ENCODE measurements around the gene ATP10A.

The ATP10A gene

DNA sequence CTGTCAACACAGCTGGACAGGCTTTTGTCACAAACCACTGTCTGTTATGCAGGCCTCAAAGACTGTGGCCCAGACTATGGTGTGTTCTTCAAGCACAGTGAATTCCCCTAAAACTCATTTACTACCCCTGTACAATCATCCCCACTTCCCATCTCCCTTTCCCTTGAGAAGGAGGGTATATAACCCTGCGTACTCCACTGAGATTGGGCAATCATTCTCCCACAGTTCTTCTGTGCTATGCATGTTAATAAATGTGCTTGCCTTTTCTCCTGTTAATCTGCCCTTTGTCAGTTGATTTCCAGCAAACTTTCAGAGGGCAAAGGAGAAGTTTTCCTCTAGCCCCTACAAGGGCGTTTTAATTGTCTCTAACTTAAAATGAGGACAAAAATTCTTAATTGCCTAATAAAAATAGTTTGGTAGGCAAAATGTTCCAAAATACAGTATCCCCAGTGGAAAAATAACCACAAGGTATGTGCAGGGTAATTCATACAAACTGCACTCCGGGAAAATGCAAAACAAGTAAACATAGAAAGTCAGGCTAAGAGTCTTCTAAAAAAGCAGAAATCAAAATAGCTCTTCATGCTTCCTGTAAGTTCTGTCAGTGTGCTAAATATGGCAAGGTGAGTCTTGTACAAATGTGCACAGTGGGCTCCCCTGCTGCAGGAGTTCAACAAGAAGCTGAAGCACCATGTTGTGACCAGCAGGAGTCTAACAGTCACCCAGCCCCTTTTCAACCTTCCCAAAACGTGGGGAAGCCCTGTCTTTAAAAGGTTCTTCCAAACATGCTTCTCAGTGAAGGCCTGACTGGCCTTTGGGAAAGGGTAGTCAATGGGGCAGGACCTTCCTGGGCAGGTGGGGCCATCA lies 10.2 kb downstream of the ATP10A start:
- TF ChIP-seq GATA1 (IDR thresholded peaks at IDR 0.05; ENCODE audit: low read depth, low read length) (no peak), POLR2A (IDR thresholded peaks at IDR 0.05; ENCODE audit: low read length) (no peak)
- no peak for DNase-seq

DNA sequence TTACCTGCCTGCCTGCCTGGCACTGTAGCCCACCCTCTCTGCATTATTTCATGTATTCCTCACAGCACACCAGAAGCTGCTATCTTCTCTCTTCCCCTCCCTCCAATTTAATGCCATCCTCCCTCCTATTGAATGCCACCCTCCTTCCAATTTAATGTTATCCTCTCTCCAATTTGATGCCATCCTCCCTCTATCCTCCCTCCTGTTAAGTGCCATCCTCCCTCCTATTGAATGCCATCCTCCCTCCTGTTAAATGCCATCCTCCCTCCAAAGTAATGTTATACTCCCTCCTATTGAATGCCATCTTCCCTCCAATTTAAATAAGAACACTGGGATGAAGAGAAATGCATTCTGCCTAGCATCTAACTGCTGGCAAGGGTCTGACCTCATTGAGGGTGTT lies 11.1 kb downstream of the ATP10A start:
- DNase-seq, result no peak
- TF ChIP-seq POLR2A (IDR thresholded peaks at IDR 0.05; ENCODE audit: low read length) (no peak), GATA1 (IDR thresholded peaks at IDR 0.05; ENCODE audit: low read depth, low read length) (no peak)

DNA sequence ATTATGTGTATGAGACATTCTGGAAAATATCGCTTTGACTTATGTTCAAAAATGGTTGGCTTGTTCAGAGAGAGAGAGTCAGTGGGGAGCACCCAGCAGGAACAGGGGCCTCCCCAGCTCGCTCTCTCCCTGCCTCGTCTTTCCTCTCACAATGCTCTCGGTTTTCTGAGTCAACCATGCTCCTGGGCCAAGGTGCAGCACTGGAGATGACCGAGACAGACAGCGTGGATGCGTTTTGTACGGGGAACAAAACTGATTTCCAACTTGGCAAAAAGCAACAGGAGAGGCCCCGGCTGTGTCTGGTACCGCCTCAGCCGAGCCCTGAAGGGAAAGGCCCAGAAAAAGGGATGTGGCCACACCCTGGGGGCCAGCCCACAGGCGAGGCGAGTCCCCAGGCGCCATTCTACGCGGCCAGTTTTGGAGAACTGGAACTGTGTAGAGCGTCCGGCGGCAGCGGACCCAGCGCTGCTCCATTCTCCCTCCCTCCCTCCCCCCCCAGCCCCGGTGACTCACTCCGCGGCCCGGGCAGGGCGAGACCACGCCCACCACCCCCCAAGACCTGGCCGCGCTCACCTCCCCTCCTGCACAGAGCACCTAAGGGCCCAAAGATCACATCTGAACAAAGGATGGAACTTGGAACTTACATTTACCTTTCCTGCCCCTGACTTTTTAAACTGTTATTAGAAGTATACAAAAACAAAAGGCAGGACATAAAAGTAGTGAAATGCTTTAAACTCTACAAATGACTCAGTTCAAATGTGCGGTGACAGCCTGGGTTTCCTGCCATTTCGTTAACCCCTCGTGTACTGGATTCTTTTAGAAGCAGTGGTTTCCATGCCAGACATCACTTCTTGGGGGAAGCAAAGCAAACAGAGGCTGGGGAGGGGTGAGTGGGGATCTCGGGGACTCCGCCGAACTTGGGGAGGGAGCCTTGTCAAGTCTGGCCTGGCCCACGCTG lies 12.7 kb downstream of the ATP10A start:
- TF ChIP-seq POLR2A (IDR thresholded peaks at IDR 0.05; ENCODE audit: low read length) (no peak), GATA1 (IDR thresholded peaks at IDR 0.05; ENCODE audit: low read depth, low read length) (no peak)

GRCh38 chr15:25849157-25849921 lies 13.8 kb downstream of the ATP10A start:
- no peak for DNase-seq
- TF ChIP-seq POLR2A (IDR thresholded peaks at IDR 0.05; ENCODE audit: low read length) (no peak), GATA1 (IDR thresholded peaks at IDR 0.05; ENCODE audit: low read depth, low read length) (no peak)

More for the DNA sequence above, 12.7 kb downstream of the ATP10A start:
- peak in 1 of 2 experiments; percentile 14 for DNase-seq

- no peak for TF ChIP-seq POLR2A (IDR thresholded peaks at IDR 0.05; ENCODE audit: low read length)
- no peak for TF ChIP-seq GATA1 (IDR thresholded peaks at IDR 0.05; ENCODE audit: low read depth, low read length)
- DNase-seq, result no peak
Measured at GRCh38 chr15:25848784-25849156, 14.4 kb downstream of the ATP10A start.

DNA sequence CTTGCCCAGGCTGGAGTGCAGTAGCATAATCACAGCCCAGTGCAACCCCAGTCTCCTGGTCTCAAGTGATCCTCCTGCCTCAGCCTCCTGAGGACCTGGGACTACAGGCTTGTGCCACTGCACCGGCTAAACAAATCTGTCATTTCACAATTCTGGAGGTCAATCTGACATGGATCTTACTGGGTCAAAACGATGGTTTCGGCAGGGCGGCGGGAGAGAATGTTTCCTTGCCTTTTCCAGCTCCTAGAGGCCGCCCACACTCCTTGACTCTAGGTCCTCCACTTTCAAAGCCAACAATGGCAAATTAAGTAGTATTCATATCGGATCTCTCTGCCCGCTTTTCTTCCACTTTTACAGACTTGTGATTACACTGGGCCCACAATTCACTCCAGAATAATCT lies 14.8 kb downstream of the ATP10A start:
- DNase-seq, result no peak
- no peak for TF ChIP-seq POLR2A (IDR thresholded peaks at IDR 0.05; ENCODE audit: low read length)
- no peak for TF ChIP-seq GATA1 (IDR thresholded peaks at IDR 0.05; ENCODE audit: low read depth, low read length)

- TF ChIP-seq POLR2A (IDR thresholded peaks at IDR 0.05; ENCODE audit: low read length) (no peak), GATA1 (IDR thresholded peaks at IDR 0.05; ENCODE audit: low read depth, low read length) (no peak)
- DNase-seq, result no peak
Measured at GRCh38 chr15:25847051-25847450, 16.1 kb downstream of the ATP10A start.

- DNase-seq, result no peak
- TF ChIP-seq POLR2A (IDR thresholded peaks at IDR 0.05; ENCODE audit: low read length) (no peak), GATA1 (IDR thresholded peaks at IDR 0.05; ENCODE audit: low read depth, low read length) (no peak)
Measured at GRCh38 chr15:25846377-25846776, 16.8 kb downstream of the ATP10A start.

DNA sequence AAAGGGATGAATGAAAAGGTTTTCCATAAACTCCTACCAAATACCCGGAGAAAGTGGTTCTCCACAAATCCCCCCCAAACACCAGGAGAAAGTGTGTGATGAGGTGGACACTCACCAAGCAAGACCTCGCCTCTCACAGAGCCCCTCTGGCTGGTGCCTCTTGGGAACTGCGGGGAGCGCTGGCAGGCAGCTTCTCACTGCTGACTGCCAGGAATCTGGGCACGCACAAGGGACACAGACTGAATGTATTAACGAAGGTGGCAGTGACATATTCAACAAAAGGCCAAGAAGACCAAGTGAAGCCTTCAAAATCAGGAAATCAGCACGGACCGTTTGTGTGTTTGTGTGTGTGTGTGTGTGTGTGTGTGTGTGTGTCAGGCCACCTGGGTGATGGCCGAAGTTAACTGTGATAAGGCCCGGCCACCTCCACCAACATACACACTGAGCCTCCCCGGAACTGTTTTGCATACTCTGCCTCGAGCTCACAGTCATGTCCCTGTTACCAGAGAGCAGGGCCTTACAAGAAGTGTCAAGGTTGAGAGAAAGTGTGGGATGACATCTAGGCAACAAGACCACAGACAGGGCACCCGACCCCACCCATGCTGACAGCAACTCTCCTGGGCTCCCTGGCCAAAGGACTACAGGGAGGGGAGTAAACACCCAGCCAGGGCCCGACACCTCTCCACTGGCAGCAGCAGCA lies 18.0 kb downstream of the ATP10A start:
- TF ChIP-seq POLR2A (IDR thresholded peaks at IDR 0.05; ENCODE audit: low read length), result no peak
- TF ChIP-seq GATA1 (IDR thresholded peaks at IDR 0.05; ENCODE audit: low read depth, low read length), result no peak
- DNase-seq, result no peak

DNA sequence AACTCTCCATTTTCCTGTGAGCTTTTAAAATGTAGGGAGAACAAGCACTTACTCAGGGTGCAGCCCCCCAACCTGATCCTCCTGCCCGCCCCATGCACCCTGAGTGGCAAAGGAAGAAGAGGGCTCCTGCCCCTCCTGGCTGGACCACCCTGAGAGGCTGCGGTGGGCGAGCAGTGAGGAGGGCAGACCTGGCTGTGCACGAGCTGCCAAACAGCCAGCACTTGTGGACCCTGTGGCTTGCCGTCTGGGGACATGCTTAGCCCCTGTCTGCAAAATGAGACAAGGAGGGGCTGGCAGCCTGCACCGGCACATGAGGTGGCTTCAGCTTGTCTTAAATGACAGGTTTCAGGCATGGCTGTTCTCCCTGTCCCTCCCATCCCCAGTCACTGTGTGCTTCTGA lies 18.6 kb downstream of the ATP10A start:
- DNase-seq, result no peak
- no peak for TF ChIP-seq POLR2A (IDR thresholded peaks at IDR 0.05; ENCODE audit: low read length)
- no peak for TF ChIP-seq GATA1 (IDR thresholded peaks at IDR 0.05; ENCODE audit: low read depth, low read length)

GRCh38 chr15:25844076-25844475 lies 19.1 kb downstream of the ATP10A start:
- no peak for TF ChIP-seq POLR2A (IDR thresholded peaks at IDR 0.05; ENCODE audit: low read length)
- TF ChIP-seq GATA1 (IDR thresholded peaks at IDR 0.05; ENCODE audit: low read depth, low read length), result no peak

DNA sequence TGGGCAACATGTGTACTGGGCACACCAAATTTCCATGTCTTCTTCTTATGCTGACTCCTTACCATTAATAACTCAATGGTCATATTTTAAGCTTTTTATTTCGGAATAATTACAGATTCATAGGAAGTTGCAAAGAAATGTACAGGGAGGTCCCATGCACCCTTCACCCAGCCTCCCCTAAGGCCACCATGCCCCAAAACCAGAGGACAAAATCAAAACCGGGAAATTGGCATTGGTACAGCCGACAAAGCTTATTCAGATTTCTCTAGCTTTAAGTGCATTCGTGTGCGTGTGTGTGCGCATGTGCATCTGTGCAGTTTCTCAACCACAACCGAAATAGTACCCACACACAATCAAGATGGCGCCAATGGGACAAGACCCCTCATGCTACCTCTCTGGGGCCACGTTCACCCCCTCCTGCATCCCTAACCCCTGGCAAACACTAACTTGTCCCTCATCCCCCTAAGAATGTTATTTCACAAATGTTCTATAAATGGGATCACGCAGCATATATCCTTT lies 23.4 kb downstream of the ATP10A start:
- no peak for TF ChIP-seq POLR2A (IDR thresholded peaks at IDR 0.05; ENCODE audit: low read length)
- TF ChIP-seq GATA1 (IDR thresholded peaks at IDR 0.05; ENCODE audit: low read depth, low read length), result no peak
- no peak for DNase-seq

More at GRCh38 chr15:25844076-25844475, 19.1 kb downstream of the ATP10A start:
- no peak for DNase-seq

- no peak for DNase-seq
Measured at GRCh38 chr15:25838871-25839195, 24.3 kb downstream of the ATP10A start.

More at GRCh38 chr15:25838871-25839195, 24.3 kb downstream of the ATP10A start:
- TF ChIP-seq GATA1 (IDR thresholded peaks at IDR 0.05; ENCODE audit: low read depth, low read length) (no peak), POLR2A (IDR thresholded peaks at IDR 0.05; ENCODE audit: low read length) (no peak)

Measured in erythroblast (primary cell).